Left lung (tissue), 10 donors: ENCODE measurements around the gene USP2. TPM values are rescaled to one million over a fixed set of nuclear protein-coding genes. Genes with fewer than 3 reads are reported as not detected.

ENCODE experiments used
- ATAC-seq: fragments of 200-7000 bp; cut with Tn5 transposase; one replicate; pipeline ENCODE4 v1.9.1; 2020; ENCODE audit warnings: moderate library complexity
- DNase-seq, 4 donors: peaks; one replicate each; pipeline ENCODE4 v3.0.0-alpha.2; 2013 to 2020
- H3K27ac ChIP-seq, 2 donors: fragments of 200-600 bp; sonication (generic) in 1 of 2; one replicate each; pipeline versions ENCODE4 v1.5.0 to v1.8.0; 2020 to 2021
- H3K27me3 ChIP-seq, 2 donors: fragments of 200-600 bp; sonication (generic) in 1 of 2; one replicate each; pipeline versions ENCODE4 v1.5.0 to v1.8.0; 2020 to 2021
- H3K36me3 ChIP-seq, 2 donors: fragments of 200-600 bp; sonication (generic) in 1 of 2; one replicate each; pipeline versions ENCODE4 v1.5.0 to v1.8.0; 2020 to 2021
- H3K4me1 ChIP-seq, 2 donors: fragments of 200-600 bp; one replicate each; pipeline ENCODE4 v1.8.0; 2021
- H3K4me3 ChIP-seq, 2 donors: fragments of 200-600 bp; sonication (generic) in 1 of 2; one replicate each; pipeline versions ENCODE4 v1.5.0 to v1.8.0; 2020 to 2021; ENCODE audit warnings: mild to moderate bottlenecking in 1 of 2
- H3K9me3 ChIP-seq, 2 donors: fragments of 200-600 bp; sonication (generic) in 1 of 2; one replicate each; pipeline versions ENCODE4 v1.5.0 to v1.8.0; 2020 to 2021
- CTCF ChIP-seq, 2 donors: fragments of 200-600 bp; sonication (generic) in 1 of 2; IDR thresholded peaks; one replicate each; pipeline versions ENCODE4 v1.5.0 to v1.8.0; 2021; ENCODE audit warnings: antibody characterized with exemption in 2 of 2
- intact Hi-C, 2 donors: fragments of 100-400 bp; cut with DNase I; formaldehyde crosslinking; loops; one replicate each; pipeline versions ENCODE4 v1.11.2 to v1.14.2; 2022
- polyA plus RNA-seq, 6 donors: library from polyadenylated mRNA; unstranded; fragments of 120-200 nt; gene quantifications; one replicate each; pipeline ENCODE4 v1.2.1, GENCODE V29; 2013; ENCODE audit not compliant: insufficient read length in 6 of 6
- total RNA-seq, 2 donors: library from RNA; stranded (reverse); fragmentation: NEBNext Ultra II Directional; extraction: Animal tissue kit (Norgen Biotek cat#: 25700); gene quantifications; one replicate each; pipeline ENCODE4 v1.2.1, GENCODE V29; 2021
- donor health status: DM: no; HTN: yes; CAD: no.
- donor health status: DM: no; HTN: no; CAD: no.

USP2 gene
- total and polyA plus RNA-seq, 8 donors = 2.4 to 5.9 (median 3.4) TPM

GRCh38 chr11:119404872-119405271 is 23.4 kb upstream of the USP2 start:
- intact Hi-C loops = no loop called here
- no peak overlapping the region for H3K27ac ChIP-seq
- H3K9me3 ChIP-seq = peaks cover 0 to 15% of the 10 kb centered on the region in 2 donors
- TF ChIP-seq CTCF (IDR thresholded peaks at IDR 0.05) = no peak
- no peaks in the 10 kb centered on the region for H3K27me3 ChIP-seq
- H3K4me1 ChIP-seq = no peaks in the 10 kb centered on the region
- no peak for DNase-seq
- no peak overlapping the region for H3K4me3 ChIP-seq
- no peaks in the 10 kb centered on the region for H3K36me3 ChIP-seq
- no peak for ATAC-seq

- Histone ChIP-seq H3K36me3 (no peaks in the 10 kb centered on the region), H3K4me3 (no peak overlapping the region), H3K9me3 (peaks cover 0 to 32% of the 10 kb centered on the region in 2 donors), H3K4me1 (no peaks in the 10 kb centered on the region), H3K27me3 (no peaks in the 10 kb centered on the region), H3K27ac (no peak overlapping the region)
- ATAC-seq (peak; percentile 52), DNase-seq (no peak)
- no peak for TF ChIP-seq CTCF (IDR thresholded peaks at IDR 0.05)
- intact Hi-C loops = no loop called here
Observed at GRCh38 chr11:119403021-119403420, 21.5 kb upstream of the USP2 start.

GRCh38 chr11:119402470-119402869 is 21.0 kb upstream of the USP2 start:
- no peak for DNase-seq
- Histone ChIP-seq H3K9me3 (peaks cover 0 to 37% of the 10 kb centered on the region in 2 donors), H3K27me3 (no peaks in the 10 kb centered on the region), H3K27ac (no peak overlapping the region), H3K36me3 (no peaks in the 10 kb centered on the region), H3K4me1 (no peaks in the 10 kb centered on the region), H3K4me3 (no peak overlapping the region)
- no peak for ATAC-seq
- intact Hi-C loops = no loop called here
- no peak for TF ChIP-seq CTCF (IDR thresholded peaks at IDR 0.05)

- H3K4me3 ChIP-seq = no peak overlapping the region
- peaks cover 0 to 37% of the 10 kb centered on the region in 2 donors for H3K9me3 ChIP-seq
- intact Hi-C loops = no loop called here
- H3K4me1 ChIP-seq = no peaks in the 10 kb centered on the region
- H3K27me3 ChIP-seq = no peaks in the 10 kb centered on the region
- DNase-seq (no peak), ATAC-seq (no peak)
- TF ChIP-seq CTCF (IDR thresholded peaks at IDR 0.05) = no peak
- no peaks in the 10 kb centered on the region for H3K36me3 ChIP-seq
- H3K27ac ChIP-seq = no peak overlapping the region
Observed at GRCh38 chr11:119400860-119401259, 19.4 kb upstream of the USP2 start.

GRCh38 chr11:119397740-119398139 is 16.2 kb upstream of the USP2 start:
- Histone ChIP-seq H3K9me3 (peaks cover 0 to 37% of the 10 kb centered on the region in 2 donors), H3K4me1 (no peaks in the 10 kb centered on the region), H3K27ac (no peak overlapping the region), H3K27me3 (peaks cover 0 to 9% of the 10 kb centered on the region in 2 donors), H3K4me3 (no peak overlapping the region), H3K36me3 (no peaks in the 10 kb centered on the region)
- no peak for DNase-seq
- no peak for ATAC-seq
- intact Hi-C loops = no loop called here
- TF ChIP-seq CTCF (IDR thresholded peaks at IDR 0.05) = no peak
